Activated CD4-positive, alpha-beta memory T cell treated with anti-CD3 and anti-CD28 coated beads for 36 hours (primary cell): ENCODE results near the gene WARS2. TPM values are rescaled to one million over a fixed set of nuclear protein-coding genes. Genes with fewer than 3 reads are reported as not detected.
A peak's percentile ranks its signal among the peaks of the same experiment; 100 is the strongest.
"Not testable (repeated sequence)": the region's sequence is repeated elsewhere in the genome, so short reads cannot be mapped to it uniquely, and the experiment has no call there.

Source experiments
- CTCF ChIA-PET: fragments of 350-600 bp; sonication (Branson Sonifier 250); formaldehyde crosslinking; loops from one replicate; lab custom pipeline; 2021; ENCODE audit warnings: antibody characterized with exemption, inconsistent platforms; lab: Charles Lee
- POLR2A ChIA-PET: fragments of 350-600 bp; sonication (Branson Sonifier 250); formaldehyde crosslinking; loops from one replicate; lab custom pipeline; 2021; ENCODE audit warnings: antibody characterized with exemption; lab: Charles Lee
- DNase-seq: peaks from one replicate; pipeline ENCODE4 v3.0.0-alpha.2; 2020
- H3K27ac Mint-ChIP-seq: one replicate; pipeline ENCODE4 v1.8.0; 2021; ENCODE audit warnings: mixed read lengths
- H3K27me3 Mint-ChIP-seq: one replicate; pipeline ENCODE4 v1.8.0; 2021; ENCODE audit warnings: mixed read lengths
- H3K36me3 Mint-ChIP-seq: one replicate; pipeline ENCODE4 v1.8.0; 2021; ENCODE audit warnings: mixed read lengths
- H3K4me1 Mint-ChIP-seq: one replicate; pipeline ENCODE4 v1.8.0; 2021; ENCODE audit warnings: low read depth, mixed read lengths
- H3K4me3 Mint-ChIP-seq: one replicate; pipeline ENCODE4 v1.8.0; 2021; ENCODE audit warnings: mild to moderate bottlenecking, mixed read lengths
- H3K9me3 Mint-ChIP-seq: one replicate; pipeline ENCODE4 v1.8.0; 2021; ENCODE audit warnings: mixed read lengths
- intact Hi-C: fragments of 100-400 bp; cut with micrococcal nuclease; formaldehyde crosslinking; loops from one replicate; pipeline ENCODE4 v1.15.1; 2023
- total RNA-seq, 2 experiments: library from RNA; stranded (reverse); gene quantifications; one replicate each; pipeline ENCODE4 v1.2.3, GENCODE V29; 2021

WARS2 gene
- total RNA-seq, 2 experiments from 2014 or later, result 16.7 to 18.2 TPM

GRCh38 chr1:119159966-119160365, 19.5 kb upstream of the WARS2 start:
- CTCF ChIA-PET, result no interaction called here

GRCh38 chr1:119159111-119159510, 18.7 kb upstream of the WARS2 start:
- Mint-ChIP-seq H3K27ac (no peak overlapping the region), H3K4me3 (no peak overlapping the region), H3K27me3 (no peaks in the 10 kb centered on the region), H3K9me3 (no peaks in the 10 kb centered on the region), H3K36me3 (peaks cover 72% of the 10 kb centered on the region), H3K4me1 (peaks cover 2% of the 10 kb centered on the region)
- CTCF ChIA-PET, result no interaction called here
- intact Hi-C loops, result no loop called here
- POLR2A ChIA-PET, result no interaction called here
- no peak for DNase-seq

More at GRCh38 chr1:119159966-119160365, 19.5 kb upstream of the WARS2 start:
- no peak for DNase-seq
- peaks cover 72% of the 10 kb centered on the region for H3K36me3 Mint-ChIP-seq
- intact Hi-C loops, result no loop called here
- no peak overlapping the region for H3K4me3 Mint-ChIP-seq
- no peaks in the 10 kb centered on the region for H3K4me1 Mint-ChIP-seq
- H3K9me3 Mint-ChIP-seq, result no peaks in the 10 kb centered on the region
- no peak overlapping the region for H3K27ac Mint-ChIP-seq
- POLR2A ChIA-PET, result no interaction called here
- H3K27me3 Mint-ChIP-seq, result no peaks in the 10 kb centered on the region

DNA sequence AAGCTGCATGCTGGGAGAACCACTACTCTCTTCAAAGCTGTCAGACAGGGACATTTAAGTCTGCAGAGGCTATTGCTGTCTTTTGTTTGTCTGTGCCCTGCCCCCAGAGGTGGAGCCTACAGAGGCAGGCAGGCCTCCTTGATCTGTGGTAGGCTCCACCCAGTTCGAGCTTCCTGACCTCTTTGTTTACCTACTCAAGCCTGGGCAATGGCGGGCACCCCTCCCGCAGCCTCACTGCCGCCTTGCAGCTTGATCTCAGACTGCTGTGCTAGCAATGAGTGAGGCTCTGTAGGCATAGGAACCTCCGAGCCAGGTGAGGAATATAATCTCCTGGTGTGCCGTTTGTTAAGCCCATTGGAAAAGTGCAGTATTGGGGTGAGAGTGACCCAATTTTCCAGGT, 16.3 kb upstream of the WARS2 start:
- H3K27ac Mint-ChIP-seq, H3K4me3 Mint-ChIP-seq, DNase-seq, POLR2A ChIA-PET, intact Hi-C loops, H3K9me3 Mint-ChIP-seq, CTCF ChIA-PET, H3K4me1 Mint-ChIP-seq, H3K27me3 Mint-ChIP-seq: not testable (repeated sequence)
- H3K36me3 Mint-ChIP-seq, result peaks cover 72% of the 10 kb centered on the region

- H3K9me3 Mint-ChIP-seq, intact Hi-C loops, H3K4me3 Mint-ChIP-seq, H3K27ac Mint-ChIP-seq, H3K4me1 Mint-ChIP-seq, H3K27me3 Mint-ChIP-seq, DNase-seq, CTCF ChIA-PET, POLR2A ChIA-PET: not testable (repeated sequence)
- H3K36me3 Mint-ChIP-seq, result peaks cover 73% of the 10 kb centered on the region
Measured at GRCh38 chr1:119155069-119155468, 14.6 kb upstream of the WARS2 start.

DNA sequence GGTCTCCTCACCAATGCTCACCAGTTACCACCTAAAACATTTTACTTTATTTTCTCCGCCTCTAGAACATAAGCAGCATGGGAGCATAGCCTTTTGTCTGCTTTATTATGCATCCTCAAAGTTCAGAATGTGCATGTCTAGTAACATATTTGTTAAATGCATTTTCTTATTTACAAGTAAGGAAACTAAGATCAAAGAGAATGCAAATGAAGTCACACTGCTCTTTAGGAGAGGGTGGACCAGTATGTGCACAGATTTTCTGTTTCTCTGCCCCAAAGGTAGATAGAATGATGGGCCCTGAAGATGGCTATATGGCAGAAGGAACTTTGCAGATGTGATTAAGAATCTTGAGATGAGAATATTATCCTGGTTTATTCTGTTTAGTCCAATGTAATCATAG, 9.7 kb upstream of the WARS2 start:
- no peak overlapping the region for H3K27ac Mint-ChIP-seq
- H3K27me3 Mint-ChIP-seq, result no peaks in the 10 kb centered on the region
- ChIA-PET CTCF (no interaction called here), POLR2A (no interaction called here)
- peaks cover 40% of the 10 kb centered on the region for H3K36me3 Mint-ChIP-seq
- intact Hi-C loops, result no loop called here
- peaks cover 13% of the 10 kb centered on the region for H3K4me1 Mint-ChIP-seq
- H3K4me3 Mint-ChIP-seq, result no peak overlapping the region
- no peak for DNase-seq
- no peaks in the 10 kb centered on the region for H3K9me3 Mint-ChIP-seq

- ChIA-PET CTCF (no interaction called here), POLR2A (no interaction called here)
- H3K9me3 Mint-ChIP-seq, result no peaks in the 10 kb centered on the region
- H3K4me1 Mint-ChIP-seq, result peaks cover 17% of the 10 kb centered on the region
- no peak for DNase-seq
- H3K27me3 Mint-ChIP-seq, result no peaks in the 10 kb centered on the region
- H3K27ac Mint-ChIP-seq, result no peak overlapping the region
- H3K4me3 Mint-ChIP-seq, result no peak overlapping the region
- intact Hi-C loops, result no loop called here
- peaks cover 27% of the 10 kb centered on the region for H3K36me3 Mint-ChIP-seq
Measured at GRCh38 chr1:119147661-119148090, 7.2 kb upstream of the WARS2 start.

DNA sequence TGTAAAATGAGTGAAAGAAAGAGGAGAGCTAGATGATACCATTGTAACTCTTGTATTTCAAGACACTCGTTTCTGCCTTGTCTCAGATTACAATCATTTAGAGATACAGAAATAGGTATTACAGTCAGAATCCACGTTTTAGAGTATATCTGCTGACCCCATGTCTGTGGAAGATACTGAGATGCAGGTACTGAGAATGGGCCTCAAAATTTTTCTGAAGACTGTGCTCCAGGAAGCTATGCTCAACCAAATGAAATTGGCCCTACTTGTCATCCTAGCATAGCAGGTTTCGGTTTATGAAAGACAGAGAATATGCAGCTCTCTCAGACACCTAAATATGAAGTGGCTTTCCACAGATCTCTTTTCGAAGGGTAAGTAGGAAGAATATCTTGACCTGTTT, 6.0 kb upstream of the WARS2 start:
- H3K4me3 Mint-ChIP-seq, result no peak overlapping the region
- H3K36me3 Mint-ChIP-seq, result peaks cover 22% of the 10 kb centered on the region
- intact Hi-C loops, result no loop called here
- CTCF ChIA-PET, result no interaction called here
- no peak for DNase-seq
- peaks cover 28% of the 10 kb centered on the region for H3K4me1 Mint-ChIP-seq
- H3K27ac Mint-ChIP-seq, result no peak overlapping the region
- no peaks in the 10 kb centered on the region for H3K27me3 Mint-ChIP-seq
- POLR2A ChIA-PET, result interaction anchor here (0.6 kb wide), 1 partner anchor 100 kb away, joined by 3 read pairs; no protein-coding TSS in a partner anchor
- H3K9me3 Mint-ChIP-seq, result no peaks in the 10 kb centered on the region

DNA sequence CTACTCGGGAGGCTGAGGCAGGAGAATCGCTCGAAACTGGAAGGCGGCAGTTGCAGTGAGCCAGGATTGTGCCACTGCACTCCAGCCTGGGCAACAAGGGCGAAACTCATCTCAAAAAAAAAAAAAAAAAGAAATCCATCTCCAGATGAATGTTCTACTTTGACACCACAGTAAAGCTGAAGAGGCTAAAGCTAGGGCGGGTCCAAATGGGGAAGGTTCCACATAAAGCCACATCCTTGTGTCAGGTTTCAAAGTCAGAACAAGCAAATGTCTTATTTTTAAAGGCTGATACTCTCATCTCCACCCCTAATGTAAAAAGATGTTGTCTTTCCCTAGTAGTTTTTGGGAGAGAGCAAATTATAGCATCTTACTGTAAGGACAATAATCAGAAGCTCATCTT, 4.4 kb upstream of the WARS2 start:
- ChIA-PET POLR2A (no interaction called here), CTCF (no interaction called here)
- Mint-ChIP-seq H3K4me3 (no peak overlapping the region), H3K36me3 (peaks cover 15% of the 10 kb centered on the region), H3K9me3 (no peaks in the 10 kb centered on the region), H3K27me3 (no peaks in the 10 kb centered on the region), H3K4me1 (peaks cover 33% of the 10 kb centered on the region), H3K27ac (no peak overlapping the region)
- DNase-seq, result no peak
- intact Hi-C loops, result loop anchor here (5.0 kb wide), 1 partner anchor 202 kb away; no protein-coding TSS in a partner anchor

DNA sequence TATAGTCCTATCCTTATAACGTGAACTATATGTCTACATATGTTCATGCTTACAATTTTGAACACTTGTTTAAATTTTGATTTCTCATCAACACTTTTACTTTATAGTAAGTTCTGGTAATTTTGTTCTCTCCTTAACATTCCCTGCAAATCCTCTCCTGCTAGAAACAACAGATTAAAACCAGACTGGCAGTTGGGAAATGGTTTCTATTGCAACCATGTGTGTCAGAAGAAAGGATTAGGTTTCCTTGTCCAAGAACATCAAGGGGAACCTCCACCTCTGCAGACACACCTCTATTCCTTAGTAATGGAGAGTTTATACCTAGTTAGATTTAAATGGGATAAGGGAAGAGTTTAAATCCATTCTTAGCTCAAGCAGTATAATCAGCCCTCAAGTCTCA, 3.3 kb upstream of the WARS2 start:
- Mint-ChIP-seq H3K9me3 (no peaks in the 10 kb centered on the region), H3K4me3 (no peak overlapping the region), H3K27me3 (no peaks in the 10 kb centered on the region), H3K27ac (no peak overlapping the region), H3K4me1 (peaks cover 34% of the 10 kb centered on the region), H3K36me3 (peaks cover 15% of the 10 kb centered on the region)
- no peak for DNase-seq
- intact Hi-C loops, result loop anchor here (5.0 kb wide), 1 partner anchor 204 kb away; no protein-coding TSS in a partner anchor
- CTCF ChIA-PET, result no interaction called here
- POLR2A ChIA-PET, result no interaction called here

- peaks cover 11% of the 10 kb centered on the region for H3K36me3 Mint-ChIP-seq
- no peaks in the 10 kb centered on the region for H3K9me3 Mint-ChIP-seq
- ChIA-PET POLR2A (interaction anchor here (0.6 kb wide), 1 partner anchor 1246 kb away, joined by 3 read pairs; no protein-coding TSS in a partner anchor), CTCF (interaction anchor here (1.1 kb wide), 1 partner anchor 135 kb away, joined by 3 read pairs; no protein-coding TSS in a partner anchor)
- H3K27ac Mint-ChIP-seq, result no peak overlapping the region
- no peak overlapping the region for H3K4me3 Mint-ChIP-seq
- no peaks in the 10 kb centered on the region for H3K27me3 Mint-ChIP-seq
- DNase-seq, result no peak
- intact Hi-C loops, result loop anchor here (5.0 kb wide), 1 partner anchor 206 kb away; no protein-coding TSS in a partner anchor
- peaks cover 30% of the 10 kb centered on the region for H3K4me1 Mint-ChIP-seq
Measured at GRCh38 chr1:119141660-119142059, 1.2 kb upstream of the WARS2 start.

- Mint-ChIP-seq H3K27ac (no peak overlapping the region), H3K9me3 (no peaks in the 10 kb centered on the region), H3K27me3 (no peaks in the 10 kb centered on the region), H3K4me3 (no peak overlapping the region), H3K4me1 (peaks cover 27% of the 10 kb centered on the region), H3K36me3 (peaks cover 11% of the 10 kb centered on the region)
- intact Hi-C loops, result loop anchor here (5.0 kb wide), 1 partner anchor 206 kb away; no protein-coding TSS in a partner anchor
- POLR2A ChIA-PET, result interaction anchor here (1.4 to 1.5 kb wide), 2 partner anchors 133 to 571 kb away, joined by 3 to 5 read pairs; partner anchors contain the start of gene PHGDH
- DNase-seq, result peak; percentile 72
- CTCF ChIA-PET, result interaction anchor here (0.8 to 1.1 kb wide), 2 partner anchors 10 to 136 kb away, joined by 3 read pairs; no protein-coding TSS in a partner anchor
Measured at GRCh38 chr1:119141020-119141424, 569 bp upstream of the WARS2 start.

- Mint-ChIP-seq H3K9me3 (no peaks in the 10 kb centered on the region), H3K27me3 (no peaks in the 10 kb centered on the region), H3K4me1 (peaks cover 24% of the 10 kb centered on the region), H3K4me3 (no peak overlapping the region), H3K27ac (no peak overlapping the region), H3K36me3 (peaks cover 10% of the 10 kb centered on the region)
- intact Hi-C loops, result loop anchor here (1.0 to 5.0 kb wide), 2 partner anchors 207 to 1211 kb away; partner anchors contain the start of genes GDAP2 and WDR3
- ChIA-PET POLR2A (interaction anchor here (1.4 to 1.5 kb wide), 2 partner anchors 132 to 572 kb away, joined by 3 to 5 read pairs; partner anchors contain the start of gene PHGDH), CTCF (interaction anchor here (1.1 kb wide), 1 partner anchor 136 kb away, joined by 3 read pairs; no protein-coding TSS in a partner anchor)
- DNase-seq, result no peak
Measured at GRCh38 chr1:119139857-119140176, 636 bp downstream of the WARS2 start.

- CTCF ChIA-PET, result no interaction called here
Measured at GRCh38 chr1:119139403-119139802, 1.1 kb downstream of the WARS2 start.

More at GRCh38 chr1:119139403-119139802, 1.1 kb downstream of the WARS2 start:
- H3K4me1 Mint-ChIP-seq, result peaks cover 24% of the 10 kb centered on the region
- H3K9me3 Mint-ChIP-seq, result no peaks in the 10 kb centered on the region
- peaks cover 10% of the 10 kb centered on the region for H3K36me3 Mint-ChIP-seq
- POLR2A ChIA-PET, result interaction anchor here (1.4 kb wide), 1 partner anchor 572 kb away, joined by 3 read pairs; the partner anchor contains the start of gene PHGDH
- peak; percentile 46 for DNase-seq
- H3K27me3 Mint-ChIP-seq, result no peaks in the 10 kb centered on the region
- no peak overlapping the region for H3K27ac Mint-ChIP-seq
- H3K4me3 Mint-ChIP-seq, result no peak overlapping the region
- intact Hi-C loops, result no loop called here
